Astrocyte of the spinal cord (primary cell): Measurements from ENCODE around the gene SORCS2.

Source experiments
- DNase-seq: peaks from one replicate; pipeline ENCODE4 v3.0.0; 2011; ENCODE audit warnings: low read depth, low spot score
- H3K4me3 ChIP-seq: 2 replicates; pipeline ENCODE4 v1.5.1; 2011; ENCODE audit warnings: low read depth, mild to moderate bottlenecking, low read length, moderate library complexity
- CTCF ChIP-seq: IDR thresholded peaks from 2 replicates; pipeline ENCODE4 v1.5.1; 2012; ENCODE audit warnings: low read depth, mild to moderate bottlenecking, low read length, inconsistent platforms
- in situ Hi-C: cut with HindIII; loops from 2 replicates; pipeline ENCODE4 v1.10.0; 2017; ENCODE audit warnings: low sequenced_read_pairs

SORCS2 gene

GRCh38 chr4:7272404-7272803 is 80.1 kb downstream of the SORCS2 start:
- no peak for TF ChIP-seq CTCF
- in situ Hi-C loops: no loop called here
- no peak overlapping the region for H3K4me3 ChIP-seq
- no peak for DNase-seq

GRCh38 chr4:7273738-7274297 is 81.5 kb downstream of the SORCS2 start:
- no peak for DNase-seq
- H3K4me3 ChIP-seq: no peak overlapping the region
- no peak for TF ChIP-seq CTCF
- in situ Hi-C loops: no loop called here

- TF ChIP-seq CTCF: no peak
- in situ Hi-C loops: no loop called here
- H3K4me3 ChIP-seq: no peak overlapping the region
- DNase-seq: no peak
These were observed 82.7 kb downstream of the SORCS2 start for GRCh38 chr4:7275067-7275466.

GRCh38 chr4:7275490-7276154 is 83.3 kb downstream of the SORCS2 start:
- DNase-seq: no peak
- no peak overlapping the region for H3K4me3 ChIP-seq
- in situ Hi-C loops: no loop called here
- TF ChIP-seq CTCF: no peak

- no peak for DNase-seq
- in situ Hi-C loops: no loop called here
These were observed 84.2 kb downstream of the SORCS2 start for GRCh38 chr4:7276515-7276914.

GRCh38 chr4:7278071-7278765 is 85.9 kb downstream of the SORCS2 start:
- DNase-seq: no peak
- in situ Hi-C loops: no loop called here
- TF ChIP-seq CTCF: no peak
- no peak overlapping the region for H3K4me3 ChIP-seq

More at GRCh38 chr4:7276515-7276914, 84.2 kb downstream of the SORCS2 start:
- no peak overlapping the region for H3K4me3 ChIP-seq
- TF ChIP-seq CTCF: no peak
